GM21423 (cell line): ENCODE data around the gene ANKRD24.
"Not testable (repeated sequence)": the region's sequence is repeated elsewhere in the genome, so short reads cannot be mapped to it uniquely, and the experiment has no call there.

ENCODE experiments used
- ATAC-seq: cut with Tn5 transposase; IDR thresholded peaks from one replicate; pipeline ENCODE4 v1.9.1; 2021; ENCODE audit warnings: mild to moderate bottlenecking, moderate library complexity; ENCODE audit not compliant: unreplicated experiment

The ANKRD24 gene

DNA sequence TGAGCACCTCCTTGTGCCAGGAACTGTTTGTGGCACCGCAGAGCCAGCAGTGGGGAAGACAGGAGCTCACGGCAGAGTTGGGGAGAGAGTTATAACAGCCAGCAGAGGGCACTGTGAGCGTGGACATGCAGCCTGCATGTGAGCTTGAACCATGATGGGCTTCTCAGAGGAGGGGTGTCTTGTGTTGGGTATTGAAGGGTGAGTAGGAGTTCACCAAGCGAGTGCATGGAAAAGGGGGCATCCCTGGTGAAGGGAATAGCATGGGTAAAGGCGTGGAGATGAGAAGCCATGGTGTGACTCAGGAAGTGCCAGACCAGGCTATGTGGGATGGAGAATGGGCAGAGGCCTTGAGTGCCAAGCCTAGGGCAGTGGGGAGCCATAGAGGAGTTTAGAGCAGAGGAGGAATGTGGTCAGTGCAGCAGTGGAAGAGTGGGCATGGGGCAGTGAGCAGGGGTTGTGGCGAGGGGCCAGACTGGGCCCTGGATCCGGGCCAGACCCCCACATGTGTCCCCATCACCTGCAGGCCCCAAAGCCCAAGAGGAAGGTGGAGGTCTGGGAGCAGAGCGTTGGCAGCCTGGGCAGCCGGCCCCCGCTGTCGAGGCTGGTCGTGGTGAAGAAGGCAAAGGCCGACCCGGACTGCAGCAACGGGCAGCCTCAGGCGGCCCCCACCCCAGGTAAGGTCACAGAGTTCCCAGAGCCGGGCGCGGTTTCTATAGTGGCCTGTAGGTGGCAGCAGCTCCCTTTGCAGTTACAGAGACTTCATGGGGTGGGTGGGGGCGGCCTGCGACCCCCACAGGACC lies 84.8 kb downstream of the ANKRD24 start:
- ATAC-seq, result no peak

DNA sequence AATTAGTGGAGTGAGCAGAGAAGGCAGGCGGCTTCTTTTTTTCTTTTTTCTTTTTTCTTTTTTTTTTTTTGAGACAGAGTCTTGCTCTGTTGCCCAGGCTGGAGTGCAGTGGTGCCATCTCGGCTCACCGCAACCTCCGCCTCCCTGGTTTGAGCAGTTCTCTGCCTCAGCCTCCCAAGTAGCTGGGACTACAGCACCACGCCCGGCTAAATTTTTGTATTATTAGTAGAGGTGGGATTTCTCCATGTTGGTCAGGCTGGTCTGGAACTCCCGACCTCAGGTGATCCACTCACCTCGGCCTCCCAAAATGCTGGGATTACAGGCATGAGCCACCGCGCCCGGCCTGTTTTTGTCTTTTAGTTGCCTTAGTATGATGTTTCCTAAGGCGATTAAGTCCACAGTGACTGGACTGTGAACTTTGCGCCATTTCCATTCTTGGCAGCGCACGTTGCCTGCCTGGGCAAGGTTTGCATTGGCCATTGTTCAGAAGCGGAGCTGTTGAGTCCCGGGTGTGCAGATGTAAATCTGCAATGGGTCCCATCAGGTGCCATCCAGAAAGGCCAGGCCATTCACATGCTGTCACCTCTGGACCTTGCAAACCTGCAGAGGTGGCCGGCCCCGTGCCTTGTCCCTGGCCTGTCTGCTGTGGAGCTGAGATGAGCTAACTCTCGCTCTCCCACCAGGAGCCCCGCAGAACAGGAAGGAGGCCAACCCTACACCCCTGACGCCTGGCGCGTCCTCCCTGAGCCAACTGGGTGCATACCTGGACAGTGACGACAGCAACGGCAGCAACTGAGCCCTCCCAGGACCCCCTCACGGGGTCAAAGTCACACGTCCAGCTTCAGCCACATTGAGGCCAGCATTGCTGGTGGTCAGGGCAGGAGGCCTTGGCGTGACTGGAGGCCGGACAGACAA lies 85.7 kb downstream of the ANKRD24 start:
- ATAC-seq, result no peak

DNA sequence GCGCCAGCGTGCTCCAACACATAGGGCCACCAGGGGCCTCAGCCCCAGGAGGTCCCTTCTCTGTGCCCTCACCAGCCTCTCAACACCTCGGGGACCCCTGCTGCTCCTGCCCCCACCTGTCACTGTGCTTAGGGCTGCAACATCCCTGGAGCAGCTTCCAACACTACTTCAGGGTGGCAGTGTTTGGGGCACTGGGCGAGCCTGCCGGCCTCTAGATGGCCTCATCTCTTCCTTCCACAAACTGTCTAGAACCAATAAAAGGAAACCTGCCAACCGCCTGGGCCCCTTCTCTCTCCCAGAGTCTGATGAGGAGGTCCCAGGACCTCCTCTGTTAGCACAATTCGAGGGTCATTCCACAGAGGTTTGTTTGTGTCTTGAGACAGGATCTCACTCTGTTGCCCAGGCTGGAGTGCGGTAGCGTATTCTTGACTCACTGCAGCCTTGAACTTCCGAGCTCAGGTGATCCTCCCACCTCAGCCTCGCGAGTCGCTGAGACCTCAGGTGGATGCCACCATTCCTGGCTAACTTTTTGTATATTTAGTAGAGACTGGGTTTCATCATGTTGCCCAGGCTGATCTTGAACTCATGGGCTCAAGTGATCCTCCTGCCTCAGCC lies 86.4 kb downstream of the ANKRD24 start:
- no peak for ATAC-seq

- ATAC-seq, result no peak
These were observed 90.4 kb downstream of the ANKRD24 start for GRCh38 chr19:4272894-4273293.

DNA sequence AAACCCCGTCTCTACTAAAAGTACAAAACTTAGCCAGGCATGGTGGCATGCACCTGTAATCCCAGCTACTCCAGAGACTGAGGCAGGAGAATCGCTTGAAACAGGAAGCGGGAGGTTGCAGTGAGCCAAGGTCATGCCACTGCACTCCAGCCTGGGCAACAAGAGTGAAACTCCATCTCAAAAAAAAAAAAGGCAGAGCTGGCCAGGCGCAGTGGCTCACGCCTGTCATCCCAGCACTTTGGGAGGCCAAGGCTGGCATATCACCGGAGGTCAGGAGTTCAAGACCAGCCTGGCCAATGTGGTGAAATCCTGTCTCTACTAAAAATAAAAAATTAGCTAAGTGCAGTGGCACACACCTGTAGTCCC lies 91.8 kb downstream of the ANKRD24 start:
- ATAC-seq, result not testable (repeated sequence)
